Right lobe of liver (tissue), 4 donors: ENCODE results near the gene SULT4A1.

Experiments used
- CTCF ChIP-seq, 4 donors: fragments of 200-600 bp in 3 of 4; fragments of 450-650 bp in 1 of 4; IDR thresholded peaks; one replicate each; pipeline versions ENCODE4 v1.5.1 to v1.8.0; 2016 to 2022; ENCODE audit warnings: antibody characterized with exemption in 4 of 4, mild to moderate bottlenecking in 2 of 4
- POLR2A ChIP-seq: fragments of 450-650 bp; IDR thresholded peaks from one replicate; pipeline ENCODE4 v1.6.1; 2017; ENCODE audit warnings: antibody characterized with exemption, mild to moderate bottlenecking
- donor health status: DM: no; HTN: no; CAD: no.
- donor health status: DM: no; HTN: no; CAD: no.
- donor health status: DM: no; HTN: yes; CAD: no.

- TF ChIP-seq CTCF (IDR thresholded peaks at IDR 0.05) (no peak), POLR2A (no peak)
These were observed 19.9 kb upstream of the SULT4A1 start for GRCh38 chr22:43882122-43882767.
